NCI-H82 treated with DMSO at 0.1 percent for 48 hours (cell line): ENCODE measurements around the gene PROC.
"Not testable (repeated sequence)": the region's sequence is repeated elsewhere in the genome, so short reads cannot be mapped to it uniquely, and the experiment has no call there.

Experiments used
- DNase-seq: peaks from one replicate; lab custom pipeline; 2025; ENCODE audit not compliant: unreplicated experiment; lab: John Stamatoyannopoulos, UW

The PROC gene

DNA sequence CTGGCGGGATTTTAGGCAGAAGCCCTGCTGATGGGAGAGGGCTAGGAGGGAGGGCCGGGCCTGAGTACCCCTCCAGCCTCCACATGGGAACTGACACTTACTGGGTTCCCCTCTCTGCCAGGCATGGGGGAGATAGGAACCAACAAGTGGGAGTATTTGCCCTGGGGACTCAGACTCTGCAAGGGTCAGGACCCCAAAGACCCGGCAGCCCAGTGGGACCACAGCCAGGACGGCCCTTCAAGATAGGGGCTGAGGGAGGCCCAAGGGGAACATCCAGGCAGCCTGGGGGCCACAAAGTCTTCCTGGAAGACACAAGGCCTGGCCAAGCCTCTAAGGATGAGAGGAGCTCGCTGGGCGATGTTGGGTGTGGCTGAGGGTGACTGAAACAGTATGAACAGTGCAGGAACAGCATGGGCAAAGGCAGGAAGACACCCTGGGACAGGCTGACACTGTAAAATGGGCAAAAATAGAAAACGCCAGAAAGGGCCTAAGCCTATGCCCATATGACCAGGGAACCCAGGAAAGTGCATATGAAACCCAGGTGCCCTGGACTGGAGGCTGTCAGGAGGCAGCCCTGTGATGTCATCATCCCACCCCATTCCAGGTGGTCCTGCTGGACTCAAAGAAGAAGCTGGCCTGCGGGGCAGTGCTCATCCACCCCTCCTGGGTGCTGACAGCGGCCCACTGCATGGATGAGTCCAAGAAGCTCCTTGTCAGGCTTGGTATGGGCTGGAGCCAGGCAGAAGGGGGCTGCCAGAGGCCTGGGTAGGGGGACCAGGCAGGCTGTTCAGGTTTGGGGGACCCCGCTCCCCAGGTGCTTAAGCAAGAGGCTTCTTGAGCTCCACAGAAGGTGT, 8.5 kb downstream of the PROC start:
- no peak for DNase-seq

DNA sequence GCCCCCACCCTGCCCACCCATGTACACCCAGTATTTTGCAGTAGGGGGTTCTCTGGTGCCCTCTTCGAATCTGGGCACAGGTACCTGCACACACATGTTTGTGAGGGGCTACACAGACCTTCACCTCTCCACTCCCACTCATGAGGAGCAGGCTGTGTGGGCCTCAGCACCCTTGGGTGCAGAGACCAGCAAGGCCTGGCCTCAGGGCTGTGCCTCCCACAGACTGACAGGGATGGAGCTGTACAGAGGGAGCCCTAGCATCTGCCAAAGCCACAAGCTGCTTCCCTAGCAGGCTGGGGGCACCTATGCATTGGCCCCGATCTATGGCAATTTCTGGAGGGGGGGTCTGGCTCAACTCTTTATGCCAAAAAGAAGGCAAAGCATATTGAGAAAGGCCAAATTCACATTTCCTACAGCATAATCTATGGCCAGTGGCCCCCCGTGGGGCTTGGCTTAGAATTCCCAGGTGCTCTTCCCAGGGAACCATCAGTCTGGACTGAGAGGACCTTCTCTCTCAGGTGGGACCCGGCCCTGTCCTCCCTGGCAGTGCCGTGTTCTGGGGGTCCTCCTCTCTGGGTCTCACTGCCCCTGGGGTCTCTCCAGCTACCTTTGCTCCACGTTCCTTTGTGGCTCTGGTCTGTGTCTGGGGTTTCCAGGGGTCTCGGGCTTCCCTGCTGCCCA, 9.3 kb downstream of the PROC start:
- DNase-seq, result no peak

DNA sequence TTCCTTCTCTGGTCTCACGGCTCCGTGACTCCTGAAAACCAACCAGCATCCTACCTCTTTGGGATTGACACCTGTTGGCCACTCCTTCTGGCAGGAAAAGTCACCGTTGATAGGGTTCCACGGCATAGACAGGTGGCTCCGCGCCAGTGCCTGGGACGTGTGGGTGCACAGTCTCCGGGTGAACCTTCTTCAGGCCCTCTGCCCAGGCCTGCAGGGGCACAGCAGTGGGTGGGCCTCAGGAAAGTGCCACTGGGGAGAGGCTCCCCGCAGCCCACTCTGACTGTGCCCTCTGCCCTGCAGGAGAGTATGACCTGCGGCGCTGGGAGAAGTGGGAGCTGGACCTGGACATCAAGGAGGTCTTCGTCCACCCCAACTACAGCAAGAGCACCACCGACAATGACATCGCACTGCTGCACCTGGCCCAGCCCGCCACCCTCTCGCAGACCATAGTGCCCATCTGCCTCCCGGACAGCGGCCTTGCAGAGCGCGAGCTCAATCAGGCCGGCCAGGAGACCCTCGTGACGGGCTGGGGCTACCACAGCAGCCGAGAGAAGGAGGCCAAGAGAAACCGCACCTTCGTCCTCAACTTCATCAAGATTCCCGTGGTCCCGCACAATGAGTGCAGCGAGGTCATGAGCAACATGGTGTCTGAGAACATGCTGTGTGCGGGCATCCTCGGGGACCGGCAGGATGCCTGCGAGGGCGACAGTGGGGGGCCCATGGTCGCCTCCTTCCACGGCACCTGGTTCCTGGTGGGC, 10.0 kb downstream of the PROC start:
- no peak for DNase-seq

DNA sequence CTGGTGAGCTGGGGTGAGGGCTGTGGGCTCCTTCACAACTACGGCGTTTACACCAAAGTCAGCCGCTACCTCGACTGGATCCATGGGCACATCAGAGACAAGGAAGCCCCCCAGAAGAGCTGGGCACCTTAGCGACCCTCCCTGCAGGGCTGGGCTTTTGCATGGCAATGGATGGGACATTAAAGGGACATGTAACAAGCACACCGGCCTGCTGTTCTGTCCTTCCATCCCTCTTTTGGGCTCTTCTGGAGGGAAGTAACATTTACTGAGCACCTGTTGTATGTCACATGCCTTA, 10.5 kb downstream of the PROC start:
- DNase-seq, result no peak

DNA sequence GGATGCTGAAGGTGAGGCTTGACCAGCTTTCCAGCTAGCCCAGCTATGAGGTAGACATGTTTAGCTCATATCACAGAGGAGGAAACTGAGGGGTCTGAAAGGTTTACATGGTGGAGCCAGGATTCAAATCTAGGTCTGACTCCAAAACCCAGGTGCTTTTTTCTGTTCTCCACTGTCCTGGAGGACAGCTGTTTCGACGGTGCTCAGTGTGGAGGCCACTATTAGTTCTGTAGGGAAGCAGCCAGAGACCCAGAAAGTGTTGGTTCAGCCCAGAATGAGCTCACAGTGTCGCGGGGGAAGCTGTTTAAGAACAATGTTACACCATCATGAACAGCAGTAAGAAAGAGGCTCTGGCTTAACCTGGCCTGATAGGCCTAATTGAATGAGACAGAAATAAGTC, 11.1 kb downstream of the PROC start:
- DNase-seq, result no peak

DNA sequence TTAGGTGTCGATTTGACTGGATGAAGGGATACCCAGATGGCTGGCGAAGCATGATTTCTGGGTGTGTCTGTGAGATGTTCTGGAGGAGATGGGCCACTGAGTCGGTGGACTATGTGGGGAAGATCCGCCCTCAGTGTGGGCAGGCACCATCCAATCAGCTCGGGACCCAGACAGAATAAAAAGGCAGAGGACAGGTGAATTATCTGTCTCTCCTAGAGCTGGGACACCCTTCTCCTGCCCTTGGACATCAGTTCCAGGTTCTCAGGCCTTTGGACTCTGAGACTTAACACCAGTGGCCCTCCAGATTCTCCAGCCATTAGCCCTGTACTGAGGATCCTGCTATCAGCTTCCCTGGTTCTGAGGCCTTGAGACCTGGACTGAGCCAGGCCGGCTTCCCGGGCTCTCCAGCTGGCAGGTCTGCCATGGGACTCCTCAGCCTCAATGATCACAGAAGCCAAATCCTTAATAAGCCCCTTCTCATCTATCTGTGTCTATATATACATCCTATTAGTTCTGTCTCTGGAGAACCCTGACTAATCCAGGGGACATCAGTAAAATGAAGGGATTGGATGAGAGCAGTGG, 11.7 kb downstream of the PROC start:
- DNase-seq, result peak; percentile 73

DNA sequence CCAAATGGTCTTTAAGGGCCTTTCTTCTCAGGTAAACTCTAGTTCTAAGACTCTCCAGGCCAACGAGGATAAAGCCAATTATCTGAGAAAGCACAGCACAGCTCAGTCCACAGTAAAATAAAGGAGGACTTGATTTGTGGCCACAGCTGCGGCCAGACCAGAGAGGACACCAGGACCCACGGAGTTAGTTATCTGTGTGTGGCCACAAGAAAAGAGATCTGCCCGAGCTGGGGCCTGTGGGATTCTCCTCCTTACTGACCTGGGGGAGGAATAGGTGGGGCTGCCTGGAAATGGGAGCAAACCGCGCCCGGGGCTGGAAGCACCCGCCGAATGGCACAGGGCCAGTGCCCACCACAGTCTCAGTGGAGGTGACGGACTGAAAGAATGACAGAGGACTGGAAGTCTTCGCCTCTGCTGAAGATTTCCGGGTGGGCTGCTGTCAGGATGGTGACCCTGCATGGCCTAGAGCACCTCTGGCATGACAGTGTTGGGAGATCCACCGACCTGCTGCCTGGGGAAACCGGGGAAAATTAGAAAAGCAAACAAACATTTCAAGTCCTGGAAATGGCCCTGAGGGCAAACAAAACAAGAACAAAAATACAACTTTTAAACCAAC, 13.3 kb downstream of the PROC start:
- DNase-seq, result no peak

DNA sequence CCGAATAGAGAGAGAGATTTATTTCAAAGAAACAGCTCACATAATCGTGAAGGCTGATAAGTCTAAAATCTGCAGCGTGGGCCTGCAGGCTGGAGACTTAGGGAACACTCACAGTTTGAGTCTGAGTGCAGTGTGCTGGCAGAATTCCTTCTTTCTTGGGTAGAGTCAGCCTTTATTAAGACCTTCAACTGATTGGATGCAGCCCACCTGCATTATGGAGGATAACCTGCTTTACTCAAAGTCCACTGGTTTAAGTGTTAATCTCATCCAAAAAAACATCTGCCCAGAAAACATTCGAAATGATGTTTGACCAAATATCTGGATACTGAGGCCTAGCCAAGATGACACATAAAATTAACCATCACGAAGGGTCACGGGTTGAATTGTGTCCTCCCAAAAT, 16.3 kb downstream of the PROC start:
- no peak for DNase-seq

DNA sequence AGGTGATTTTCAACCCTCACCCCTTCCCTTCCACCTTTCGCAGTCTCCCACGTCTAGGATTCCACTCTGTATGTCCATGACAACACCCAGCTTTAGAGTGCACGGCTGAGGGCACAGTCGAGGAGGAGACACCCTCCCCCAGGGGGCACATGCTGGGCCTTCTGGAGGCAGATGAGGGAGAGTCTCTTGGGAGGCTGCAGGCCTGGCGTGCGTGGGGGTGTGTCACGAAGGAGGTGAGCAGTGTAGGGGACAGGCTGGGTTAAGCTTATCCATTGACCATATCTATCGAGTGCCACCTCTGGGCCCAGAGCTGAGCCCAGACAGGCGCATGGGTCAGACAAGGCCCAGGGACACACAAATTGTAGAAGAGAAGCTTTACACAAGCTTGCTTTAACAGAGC, 18.8 kb downstream of the PROC start:
- no peak for DNase-seq

DNA sequence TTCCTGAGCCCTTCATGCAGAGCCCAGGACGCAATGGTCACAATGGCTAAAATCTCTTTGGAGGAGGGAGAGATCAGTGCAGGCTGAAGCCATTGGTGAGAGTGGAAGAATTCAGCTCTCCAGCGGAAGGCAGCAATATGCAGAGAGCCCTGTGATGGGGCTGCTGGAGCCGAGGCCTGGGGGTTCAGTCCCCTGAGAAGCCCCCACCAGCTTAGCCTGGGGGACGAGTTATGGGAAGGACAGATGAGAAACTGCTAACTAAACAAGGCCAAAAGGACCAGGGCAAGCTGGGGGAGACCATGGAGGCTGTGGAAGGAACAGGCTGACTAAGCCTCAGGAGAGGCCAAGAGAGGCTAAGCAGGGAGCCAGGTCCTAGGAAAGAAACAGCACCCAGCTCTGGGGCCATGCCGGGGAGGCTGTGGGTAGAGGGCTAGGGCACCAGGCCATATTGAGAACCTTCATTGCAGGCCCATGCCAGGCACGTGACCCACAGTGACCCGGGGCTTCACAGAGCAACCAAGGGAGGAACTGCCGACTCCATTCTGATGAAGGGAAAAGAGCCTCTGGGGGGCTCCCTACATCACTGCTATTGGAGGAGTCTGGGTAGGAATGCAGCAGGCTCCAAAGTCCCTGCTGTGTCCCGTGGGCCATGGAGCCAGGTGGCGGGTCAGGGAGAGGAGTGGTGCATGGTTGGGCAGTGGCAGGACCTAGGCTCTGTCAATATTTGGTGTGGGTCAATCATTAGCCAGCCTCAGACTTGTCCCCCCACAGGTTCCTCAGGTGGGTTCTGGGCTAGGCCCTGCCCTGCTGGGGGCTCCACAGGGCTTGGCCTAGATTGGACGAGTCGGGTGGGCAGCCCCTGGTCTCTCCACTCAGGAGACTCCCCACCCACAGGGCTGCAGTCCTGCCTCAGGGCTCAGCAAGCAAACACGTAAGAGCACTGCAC, 19.8 kb downstream of the PROC start:
- DNase-seq, result no peak

DNA sequence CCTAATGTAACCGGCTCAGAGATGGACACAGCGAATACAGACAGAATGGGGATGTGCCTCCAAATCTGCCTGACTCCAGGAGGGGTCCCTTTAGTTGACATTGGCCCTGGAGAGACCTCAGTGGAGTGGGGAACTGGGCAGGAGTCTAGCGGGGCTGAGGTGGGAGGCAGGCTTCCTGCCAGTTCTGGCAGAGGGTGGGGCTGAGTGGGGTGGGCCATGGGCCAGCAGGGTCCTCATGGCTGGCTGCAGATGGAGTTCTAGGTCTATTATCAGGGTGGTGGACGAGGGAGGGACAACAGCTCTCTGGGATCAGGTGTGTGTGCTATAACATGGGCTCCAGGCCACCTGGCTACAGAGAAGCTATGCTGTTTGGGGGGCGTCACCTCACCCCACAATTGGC, 21.1 kb downstream of the PROC start:
- DNase-seq, result no peak

DNA sequence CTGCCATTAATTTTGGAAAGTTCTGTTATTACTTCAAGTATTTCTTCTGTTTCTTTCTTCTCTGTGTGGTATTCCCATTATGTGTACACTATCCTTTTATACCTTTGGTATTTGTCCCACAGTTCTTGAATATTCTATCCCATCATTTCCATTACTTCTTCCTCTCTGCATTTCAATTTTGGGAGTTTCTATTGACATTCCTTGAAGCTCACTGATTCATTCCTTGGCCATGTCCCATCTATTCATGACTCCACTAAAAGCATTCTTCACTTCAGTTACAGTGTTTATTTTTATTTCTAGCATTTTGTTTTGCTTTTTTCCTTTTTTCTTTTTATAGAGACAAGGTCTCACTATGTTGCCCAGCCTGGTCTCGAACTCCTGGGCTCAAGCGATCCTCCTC, 30.3 kb downstream of the PROC start:
- DNase-seq, result no peak

DNA sequence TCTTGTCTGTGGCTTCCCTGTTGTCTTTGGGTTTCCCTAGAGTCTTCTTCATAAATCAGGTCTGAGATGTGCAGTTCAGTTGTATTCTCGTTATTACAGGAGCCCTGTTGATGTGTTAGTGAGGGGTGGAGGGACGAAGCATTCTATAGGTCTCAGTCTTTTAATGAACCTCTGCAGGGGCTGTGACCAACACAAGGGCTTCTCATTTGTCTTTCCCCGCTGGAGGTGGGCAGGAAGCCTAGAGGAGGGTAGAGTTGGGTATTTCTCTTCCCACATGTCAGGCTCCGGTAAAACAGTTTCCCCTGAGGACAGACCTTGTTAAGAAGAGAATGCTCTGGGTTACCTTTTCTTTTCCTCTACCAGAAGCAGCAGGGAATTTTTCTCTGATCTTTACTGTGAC, 31.2 kb downstream of the PROC start:
- DNase-seq, result no peak

DNA sequence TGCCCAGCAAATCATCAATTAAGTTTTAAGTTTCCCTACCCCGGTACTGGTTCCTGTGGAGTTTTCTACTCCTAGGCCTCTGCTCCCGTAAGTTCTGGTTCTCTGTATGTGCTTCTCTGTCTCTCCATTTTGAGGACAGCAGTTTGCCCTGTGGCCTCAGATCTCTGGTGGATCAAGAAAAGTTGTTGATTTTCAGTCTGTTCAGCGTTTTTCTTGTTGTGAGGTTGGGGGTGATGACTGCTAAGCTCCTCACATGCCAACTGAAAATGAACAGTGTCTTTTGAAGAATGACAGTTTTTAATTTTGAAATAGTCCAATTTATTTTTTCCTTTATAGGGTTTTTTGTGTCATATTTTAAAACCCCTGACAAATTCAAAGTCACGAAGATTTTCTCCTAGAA, 31.7 kb downstream of the PROC start:
- DNase-seq, result no peak

DNA sequence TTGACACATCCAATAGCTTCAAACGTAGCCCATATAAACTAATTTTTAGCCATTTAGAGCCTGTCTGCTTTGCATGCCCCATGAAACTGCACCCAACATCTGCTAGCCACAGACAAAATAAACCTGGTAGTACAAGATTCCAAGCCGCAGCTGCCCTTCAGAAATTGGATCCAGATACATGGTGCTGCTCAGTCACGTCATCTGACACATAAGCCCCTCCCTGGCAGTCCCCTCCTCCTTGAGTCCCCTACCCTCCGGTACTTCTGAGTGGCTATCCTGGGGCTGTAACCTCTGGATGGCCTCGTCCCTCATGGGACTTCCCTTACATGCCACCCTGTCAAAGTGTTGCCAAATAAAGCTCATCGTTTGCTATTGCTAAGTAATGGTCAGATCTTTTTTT, 33.8 kb downstream of the PROC start:
- no peak for DNase-seq

DNA sequence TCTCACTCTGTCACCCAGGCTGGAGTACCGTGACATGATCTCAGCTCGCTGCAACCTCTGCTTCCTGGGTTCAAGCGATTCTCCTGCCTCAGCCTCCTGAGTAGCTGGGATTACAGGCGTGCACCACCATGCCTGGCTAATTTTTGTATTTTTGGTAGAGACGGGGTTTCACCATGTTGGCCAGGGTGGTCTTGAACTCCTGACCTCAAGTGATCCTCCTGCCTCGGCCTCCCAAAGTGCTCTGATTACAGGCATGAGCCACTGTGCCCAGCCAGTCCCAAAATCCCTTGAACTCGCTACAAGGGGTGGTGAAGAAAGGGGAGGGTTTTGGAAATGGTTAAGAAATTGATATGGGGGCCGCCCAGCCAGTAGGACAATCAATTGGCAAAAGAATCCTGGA, 34.2 kb downstream of the PROC start:
- not testable (repeated sequence) for DNase-seq

DNA sequence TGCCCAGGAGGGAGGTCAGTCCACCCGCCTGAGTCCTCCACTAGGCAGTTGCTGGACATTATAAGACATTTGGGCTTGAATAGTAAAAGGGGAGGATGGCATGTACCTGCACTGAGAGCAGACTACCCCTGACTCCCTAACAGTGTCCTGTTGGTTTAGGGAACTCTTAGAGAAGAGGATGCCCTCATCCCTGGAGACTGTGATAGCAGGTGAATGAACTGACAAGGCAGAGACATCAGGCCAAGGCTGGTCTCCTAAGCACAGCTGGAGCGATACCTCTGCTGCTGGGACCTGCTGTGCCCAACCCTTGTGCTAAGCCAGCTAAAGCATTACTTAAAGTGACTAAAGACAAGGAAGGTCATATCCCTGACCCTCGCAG, 34.8 kb downstream of the PROC start:
- no peak for DNase-seq

DNA sequence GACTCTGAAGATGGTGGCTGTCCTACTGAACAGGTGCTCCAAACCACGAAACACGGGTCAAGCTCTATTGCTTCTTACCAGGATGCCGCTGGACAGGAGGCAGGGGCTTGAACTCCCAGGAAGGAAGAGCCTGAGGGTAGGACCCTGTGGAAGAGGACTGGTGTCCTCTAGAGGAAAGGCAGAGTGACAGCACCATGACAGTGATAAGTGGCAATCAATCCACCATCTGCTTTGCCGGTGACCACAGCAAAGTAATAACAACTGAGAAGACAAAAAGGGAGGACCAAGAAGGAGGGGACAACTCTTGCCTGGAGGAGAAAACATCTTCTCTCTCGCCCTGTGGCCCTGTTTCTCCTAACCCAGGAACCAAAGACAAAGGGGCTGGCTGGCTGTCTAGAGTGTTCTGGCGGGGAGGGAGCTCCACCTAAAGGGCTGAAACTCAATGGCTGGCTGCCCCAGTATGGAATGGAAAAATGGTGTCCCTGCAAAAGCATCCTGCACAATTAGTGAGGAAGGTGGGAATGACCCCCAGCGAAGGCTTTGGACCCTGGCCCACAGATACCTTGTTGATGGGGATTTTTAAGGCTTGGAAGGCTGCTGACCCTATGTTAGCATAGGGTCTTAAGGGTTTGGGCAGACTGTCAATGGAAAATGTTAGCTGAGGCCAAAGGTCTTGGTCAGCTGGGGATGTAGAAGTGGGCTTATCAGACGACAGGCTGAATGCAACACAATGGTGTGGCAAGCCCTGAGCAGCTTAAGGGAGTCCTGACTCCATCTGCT, 35.4 kb downstream of the PROC start:
- peak; percentile 27 for DNase-seq
